ENCODE results near the gene IPO5. TPM values are rescaled to one million over a fixed set of nuclear protein-coding genes. Genes with fewer than 3 reads are reported as not detected.

The IPO5 gene
- polyA plus RNA-seq (2013): 116 TPM

- H3K9me3 ChIP-seq (ENCODE audit: control extremely low read depth in 1 of 5, control insufficient read depth in 4 of 5, insufficient read depth in 2 of 5, low read depth in 1 of 5, low read length in 4 of 5): peaks cover 0 to 5% (median 0%) of the 10 kb centered on the region in 5 experiments
- H3K4me1 ChIP-seq (ENCODE audit: control extremely low read depth in 1 of 4, control insufficient read depth in 4 of 4, insufficient read depth in 4 of 4, low read length in 3 of 4): no peaks in the 10 kb centered on the region
- no peak for DNase-seq
- 72% methylated on average over 10 of the region's 10 CpGs for WGBS (ENCODE audit: insufficient coverage)
- no peak within 1 kb of the TSS for H3K27ac ChIP-seq (ENCODE audit: insufficient read depth in 1 of 2, low read depth in 1 of 2, low read length in 2 of 2, poor library complexity in 1 of 2, severe bottlenecking in 2 of 2)
- ChIA-PET CTCF (no interaction called here), POLR2A (no interaction called here)
- no peak within 1 kb of the TSS for H3K4me3 ChIP-seq (ENCODE audit: control insufficient read depth in 1 of 7, extremely low read depth in 1 of 7, insufficient read depth in 4 of 7, low read depth in 2 of 7, low read length in 6 of 7)
- H3K36me3 ChIP-seq (ENCODE audit: control insufficient read depth in 4 of 4, insufficient read depth in 4 of 4, low read length in 3 of 4): no peaks in the 10 kb centered on the region
- H3K27me3 ChIP-seq (replicated peaks in 2 of 5; ENCODE audit: control insufficient read depth in 4 of 5, insufficient read depth in 5 of 5, low read length in 4 of 5): no peaks in the 10 kb centered on the region
These were observed at the start of gene IPO5 for GRCh38 chr13:97953376-97953970. Gene IPO5, plus strand, starts transcription at chr13:97953675. Its CDS starts 23,022 bp downstream, at chr13:97976697.

GRCh38 chr13:97904059-97904458, 49.4 kb upstream of the IPO5 start:
- POLR2A ChIA-PET: no interaction called here

GRCh38 chr13:97905517-97905916, 48.0 kb upstream of the IPO5 start:
- Histone ChIP-seq H3K9me3 (ENCODE audit: control extremely low read depth in 1 of 5, control insufficient read depth in 4 of 5, insufficient read depth in 2 of 5, low read depth in 1 of 5, low read length in 4 of 5) (peaks cover 0 to 1% (median 0%) of the 10 kb centered on the region in 5 experiments), H3K4me3 (ENCODE audit: control insufficient read depth in 1 of 7, extremely low read depth in 1 of 7, insufficient read depth in 4 of 7, low read depth in 2 of 7, low read length in 6 of 7) (no peak overlapping the region), H3K27me3 (replicated peaks in 2 of 5; ENCODE audit: control insufficient read depth in 4 of 5, insufficient read depth in 5 of 5, low read length in 4 of 5) (peaks cover 0 to 2% (median 0%) of the 10 kb centered on the region in 5 experiments), H3K36me3 (ENCODE audit: control insufficient read depth in 4 of 4, insufficient read depth in 4 of 4, low read length in 3 of 4) (no peaks in the 10 kb centered on the region), H3K4me1 (ENCODE audit: control extremely low read depth in 1 of 4, control insufficient read depth in 4 of 4, insufficient read depth in 4 of 4, low read length in 3 of 4) (no peaks in the 10 kb centered on the region), H3K27ac (ENCODE audit: insufficient read depth in 1 of 2, low read depth in 1 of 2, low read length in 2 of 2, poor library complexity in 1 of 2, severe bottlenecking in 2 of 2) (no peak overlapping the region)
- ChIA-PET CTCF (no interaction called here), POLR2A (no interaction called here)
- WGBS (ENCODE audit: insufficient coverage): 100% methylated on average over 1 of the region's 1 CpG
- DNase-seq: no peak

More at GRCh38 chr13:97904059-97904458, 49.4 kb upstream of the IPO5 start:
- no peaks in the 10 kb centered on the region for H3K36me3 ChIP-seq (ENCODE audit: control insufficient read depth in 4 of 4, insufficient read depth in 4 of 4, low read length in 3 of 4)
- 100% methylated on average over 1 of the region's 2 CpGs for WGBS (ENCODE audit: insufficient coverage)
- no peaks in the 10 kb centered on the region for H3K4me1 ChIP-seq (ENCODE audit: control extremely low read depth in 1 of 4, control insufficient read depth in 4 of 4, insufficient read depth in 4 of 4, low read length in 3 of 4)
- H3K4me3 ChIP-seq (ENCODE audit: control insufficient read depth in 1 of 7, extremely low read depth in 1 of 7, insufficient read depth in 4 of 7, low read depth in 2 of 7, low read length in 6 of 7): no peak overlapping the region
- CTCF ChIA-PET: no interaction called here
- no peak for DNase-seq
- H3K9me3 ChIP-seq (ENCODE audit: control extremely low read depth in 1 of 5, control insufficient read depth in 4 of 5, insufficient read depth in 2 of 5, low read depth in 1 of 5, low read length in 4 of 5): no peaks in the 10 kb centered on the region
- H3K27ac ChIP-seq (ENCODE audit: insufficient read depth in 1 of 2, low read depth in 1 of 2, low read length in 2 of 2, poor library complexity in 1 of 2, severe bottlenecking in 2 of 2): no peak overlapping the region
- peaks cover 0 to 4% (median 0%) of the 10 kb centered on the region in 5 experiments for H3K27me3 ChIP-seq (replicated peaks in 2 of 5; ENCODE audit: control insufficient read depth in 4 of 5, insufficient read depth in 5 of 5, low read length in 4 of 5)

GRCh38 chr13:97911311-97912138, 42.0 kb upstream of the IPO5 start:
- ChIA-PET POLR2A (no interaction called here), CTCF (interaction anchor here (1.1 to 1.6 kb wide), 3 partner anchors 14 to 55 kb away, joined by 3 read pairs; no protein-coding TSS in a partner anchor)
- Histone ChIP-seq H3K4me1 (ENCODE audit: control extremely low read depth in 1 of 4, control insufficient read depth in 4 of 4, insufficient read depth in 4 of 4, low read length in 3 of 4) (no peaks in the 10 kb centered on the region), H3K27ac (ENCODE audit: insufficient read depth in 1 of 2, low read depth in 1 of 2, low read length in 2 of 2, poor library complexity in 1 of 2, severe bottlenecking in 2 of 2) (no peak overlapping the region), H3K9me3 (ENCODE audit: control extremely low read depth in 1 of 5, control insufficient read depth in 4 of 5, insufficient read depth in 2 of 5, low read depth in 1 of 5, low read length in 4 of 5) (peaks cover 0 to 9% (median 4%) of the 10 kb centered on the region in 5 experiments), H3K27me3 (replicated peaks in 2 of 5; ENCODE audit: control insufficient read depth in 4 of 5, insufficient read depth in 5 of 5, low read length in 4 of 5) (peaks cover 0 to 2% (median 0%) of the 10 kb centered on the region in 5 experiments), H3K4me3 (ENCODE audit: control insufficient read depth in 1 of 7, extremely low read depth in 1 of 7, insufficient read depth in 4 of 7, low read depth in 2 of 7, low read length in 6 of 7) (no peak overlapping the region), H3K36me3 (ENCODE audit: control insufficient read depth in 4 of 4, insufficient read depth in 4 of 4, low read length in 3 of 4) (no peaks in the 10 kb centered on the region)
- 58% methylated on average over 6 of the region's 7 CpGs for WGBS (ENCODE audit: insufficient coverage)
- DNase-seq: peak in 1 of 3 donors; percentile 1

- no peak overlapping the region for H3K27ac ChIP-seq (ENCODE audit: insufficient read depth in 1 of 2, low read depth in 1 of 2, low read length in 2 of 2, poor library complexity in 1 of 2, severe bottlenecking in 2 of 2)
- ChIA-PET CTCF (interaction anchor here (1.1 to 1.6 kb wide), 3 partner anchors 15 to 56 kb away, joined by 3 read pairs; no protein-coding TSS in a partner anchor), POLR2A (no interaction called here)
- H3K4me1 ChIP-seq (ENCODE audit: control extremely low read depth in 1 of 4, control insufficient read depth in 4 of 4, insufficient read depth in 4 of 4, low read length in 3 of 4): no peaks in the 10 kb centered on the region
- DNase-seq: no peak
- H3K9me3 ChIP-seq (ENCODE audit: control extremely low read depth in 1 of 5, control insufficient read depth in 4 of 5, insufficient read depth in 2 of 5, low read depth in 1 of 5, low read length in 4 of 5): peaks cover 0 to 9% (median 4%) of the 10 kb centered on the region in 5 experiments
- H3K36me3 ChIP-seq (ENCODE audit: control insufficient read depth in 4 of 4, insufficient read depth in 4 of 4, low read length in 3 of 4): no peaks in the 10 kb centered on the region
- H3K27me3 ChIP-seq (replicated peaks in 2 of 5; ENCODE audit: control insufficient read depth in 4 of 5, insufficient read depth in 5 of 5, low read length in 4 of 5): peaks cover 0 to 2% (median 0%) of the 10 kb centered on the region in 5 experiments
- 97% methylated on average over 5 of the region's 6 CpGs for WGBS (ENCODE audit: insufficient coverage)
- H3K4me3 ChIP-seq (ENCODE audit: control insufficient read depth in 1 of 7, extremely low read depth in 1 of 7, insufficient read depth in 4 of 7, low read depth in 2 of 7, low read length in 6 of 7): no peak overlapping the region
These were observed 41.3 kb upstream of the IPO5 start for GRCh38 chr13:97912139-97912535.

GRCh38 chr13:97913206-97913605, 40.3 kb upstream of the IPO5 start:
- DNase-seq: no peak

GRCh38 chr13:97914540-97914939, 38.9 kb upstream of the IPO5 start:
- POLR2A ChIA-PET: no interaction called here

More at GRCh38 chr13:97913206-97913605, 40.3 kb upstream of the IPO5 start:
- H3K27me3 ChIP-seq (replicated peaks in 2 of 5; ENCODE audit: control insufficient read depth in 4 of 5, insufficient read depth in 5 of 5, low read length in 4 of 5): peaks cover 0 to 2% (median 0%) of the 10 kb centered on the region in 5 experiments
- WGBS (ENCODE audit: insufficient coverage): 88% methylated on average over 1 of the region's 2 CpGs
- POLR2A ChIA-PET: no interaction called here
- H3K27ac ChIP-seq (ENCODE audit: insufficient read depth in 1 of 2, low read depth in 1 of 2, low read length in 2 of 2, poor library complexity in 1 of 2, severe bottlenecking in 2 of 2): no peak overlapping the region
- H3K9me3 ChIP-seq (ENCODE audit: control extremely low read depth in 1 of 5, control insufficient read depth in 4 of 5, insufficient read depth in 2 of 5, low read depth in 1 of 5, low read length in 4 of 5): peaks cover 0 to 9% (median 4%) of the 10 kb centered on the region in 5 experiments
- CTCF ChIA-PET: no interaction called here
- no peaks in the 10 kb centered on the region for H3K4me1 ChIP-seq (ENCODE audit: control extremely low read depth in 1 of 4, control insufficient read depth in 4 of 4, insufficient read depth in 4 of 4, low read length in 3 of 4)
- H3K36me3 ChIP-seq (ENCODE audit: control insufficient read depth in 4 of 4, insufficient read depth in 4 of 4, low read length in 3 of 4): no peaks in the 10 kb centered on the region
- H3K4me3 ChIP-seq (ENCODE audit: control insufficient read depth in 1 of 7, extremely low read depth in 1 of 7, insufficient read depth in 4 of 7, low read depth in 2 of 7, low read length in 6 of 7): no peak overlapping the region

More at GRCh38 chr13:97914540-97914939, 38.9 kb upstream of the IPO5 start:
- no peak for DNase-seq
- no CpG with 5 or more reads among the region's 1 CpG for WGBS (ENCODE audit: insufficient coverage)
- Histone ChIP-seq H3K27me3 (replicated peaks in 2 of 5; ENCODE audit: control insufficient read depth in 4 of 5, insufficient read depth in 5 of 5, low read length in 4 of 5) (no peaks in the 10 kb centered on the region), H3K27ac (ENCODE audit: insufficient read depth in 1 of 2, low read depth in 1 of 2, low read length in 2 of 2, poor library complexity in 1 of 2, severe bottlenecking in 2 of 2) (no peak overlapping the region), H3K4me1 (ENCODE audit: control extremely low read depth in 1 of 4, control insufficient read depth in 4 of 4, insufficient read depth in 4 of 4, low read length in 3 of 4) (no peaks in the 10 kb centered on the region), H3K36me3 (ENCODE audit: control insufficient read depth in 4 of 4, insufficient read depth in 4 of 4, low read length in 3 of 4) (no peaks in the 10 kb centered on the region), H3K9me3 (ENCODE audit: control extremely low read depth in 1 of 5, control insufficient read depth in 4 of 5, insufficient read depth in 2 of 5, low read depth in 1 of 5, low read length in 4 of 5) (peaks cover 0 to 9% (median 4%) of the 10 kb centered on the region in 5 experiments), H3K4me3 (ENCODE audit: control insufficient read depth in 1 of 7, extremely low read depth in 1 of 7, insufficient read depth in 4 of 7, low read depth in 2 of 7, low read length in 6 of 7) (no peak overlapping the region)
- CTCF ChIA-PET: no interaction called here
